Central memory CD8-positive, alpha-beta T cell (primary cell): ENCODE measurements around the gene LCE3A.
A peak's percentile ranks its signal among the peaks of the same experiment; 100 is the strongest.
"Not testable (repeated sequence)": the region's sequence is repeated elsewhere in the genome, so short reads cannot be mapped to it uniquely, and the experiment has no call there.

Experiments
- ATAC-seq: fragments of 150-1000 bp; cut with Tn5 transposase; replicated peaks from 2 replicates; pipeline ENCODE4 v1.10.0; 2022; ENCODE audit warnings: mild to moderate bottlenecking, moderate FRiP score, moderate number of reproducible peaks; ENCODE audit not compliant: poor library complexity, severe bottlenecking; ENCODE audit errors: extremely low read depth
- DNase-seq, 2 donors: peaks; one replicate each; pipeline ENCODE4 v3.0.0; 2021; ENCODE audit warnings: low spot score in 2 of 2
- H3K27ac Mint-ChIP-seq: one replicate; pipeline ENCODE4 v1.8.0; 2022; ENCODE audit warnings: low read depth, mild to moderate bottlenecking, moderate library complexity, mixed read lengths
- H3K27me3 Mint-ChIP-seq: one replicate; pipeline ENCODE4 v1.8.0; 2022; ENCODE audit warnings: mixed read lengths
- H3K36me3 Mint-ChIP-seq: one replicate; pipeline ENCODE4 v1.8.0; 2022; ENCODE audit warnings: mild to moderate bottlenecking, moderate library complexity, mixed read lengths; ENCODE audit not compliant: insufficient read depth
- H3K4me1 Mint-ChIP-seq: one replicate; pipeline ENCODE4 v1.8.0; 2022; ENCODE audit warnings: mixed read lengths
- H3K4me3 Mint-ChIP-seq: one replicate; pipeline ENCODE4 v1.8.0; 2022; ENCODE audit warnings: mild to moderate bottlenecking, moderate library complexity, mixed read lengths
- H3K9me3 Mint-ChIP-seq: one replicate; pipeline ENCODE4 v1.8.0; 2022; ENCODE audit warnings: mixed read lengths

LCE3A gene, protein sequence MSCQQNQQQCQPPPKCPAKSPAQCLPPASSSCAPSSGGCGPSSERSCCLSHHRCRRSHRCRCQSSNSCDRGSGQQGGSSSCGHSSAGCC

DNA sequence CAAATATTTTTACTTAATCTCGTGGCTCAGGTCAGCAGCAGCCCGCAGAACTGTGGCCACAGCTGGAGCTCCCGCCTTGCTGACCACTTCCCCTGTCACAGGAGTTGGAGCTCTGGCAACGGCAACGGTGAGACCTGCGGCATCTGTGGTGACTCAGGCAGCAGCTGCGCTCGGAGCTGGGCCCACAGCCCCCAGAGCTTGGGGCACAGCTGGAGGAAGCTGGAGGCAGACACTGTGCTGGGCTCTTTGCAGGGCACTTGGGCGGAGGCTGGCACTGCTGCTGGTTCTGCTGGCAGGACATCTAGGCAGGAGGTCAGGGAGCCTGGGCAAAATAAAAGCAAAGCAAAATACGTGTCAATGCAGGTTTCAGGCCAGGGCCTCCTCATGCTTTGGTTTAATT, at the start of gene LCE3A:
TSS of gene LCE3A (minus strand) at position 301 of the 400 bp plus-strand sequence. CDS start at position 301, 0 bp downstream.
- peaks cover 4% of the 10 kb centered on the region for H3K4me1 Mint-ChIP-seq
- H3K4me3 Mint-ChIP-seq: no peak within 1 kb of the TSS
- peaks cover 52% of the 10 kb centered on the region for H3K27me3 Mint-ChIP-seq
- peaks cover 8% of the 10 kb centered on the region for H3K9me3 Mint-ChIP-seq
- no peaks in the 10 kb centered on the region for H3K36me3 Mint-ChIP-seq
- ATAC-seq: no peak
- no peak within 1 kb of the TSS for H3K27ac Mint-ChIP-seq
- no peak for DNase-seq

DNA sequence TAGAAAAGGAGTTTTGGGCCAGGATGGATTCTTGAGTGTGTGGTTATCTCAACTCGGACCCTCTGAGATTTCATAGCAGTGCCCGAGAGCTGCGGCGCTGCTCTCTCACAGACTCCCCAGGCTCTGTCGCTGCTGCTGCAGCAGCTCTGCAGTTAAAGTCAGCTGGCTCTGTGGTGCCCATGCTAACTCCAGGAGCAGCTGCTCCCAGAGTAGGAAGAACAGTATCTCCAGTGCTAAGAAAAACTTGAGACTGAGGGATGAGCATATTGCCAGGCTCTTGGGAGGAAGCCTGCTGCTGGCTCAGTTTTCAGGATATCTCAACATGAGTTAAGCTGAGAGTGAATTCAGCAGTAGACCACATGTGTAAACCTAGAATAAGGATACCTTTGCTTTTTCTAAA, 44.7 kb upstream of the LCE3A start:
- no peak overlapping the region for H3K4me3 Mint-ChIP-seq
- H3K36me3 Mint-ChIP-seq: no peaks in the 10 kb centered on the region
- no peak for DNase-seq
- H3K27me3 Mint-ChIP-seq: peaks cover 32% of the 10 kb centered on the region
- no peak for ATAC-seq
- H3K4me1 Mint-ChIP-seq: no peaks in the 10 kb centered on the region
- H3K27ac Mint-ChIP-seq: no peak overlapping the region
- H3K9me3 Mint-ChIP-seq: no peaks in the 10 kb centered on the region

DNA sequence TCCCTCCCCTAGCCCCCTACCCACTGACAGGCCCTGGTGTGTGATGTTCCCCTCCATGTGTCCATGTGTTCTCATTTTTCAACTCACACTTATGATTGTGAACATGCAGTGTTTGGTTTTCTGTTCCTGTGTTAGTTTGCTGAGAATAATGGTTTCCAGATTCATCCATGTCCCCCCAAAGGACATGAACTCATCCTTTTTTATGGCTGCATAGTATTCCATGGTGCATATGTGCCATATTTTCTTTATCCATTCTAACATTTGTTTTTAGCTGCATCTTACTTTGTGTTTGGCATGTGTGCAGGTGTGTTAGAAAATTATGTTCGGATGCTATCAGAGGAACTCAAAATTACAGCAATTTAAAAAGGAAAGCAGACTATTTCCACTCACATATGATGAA, 43.3 kb upstream of the LCE3A start:
- ATAC-seq, H3K4me3 Mint-ChIP-seq, H3K4me1 Mint-ChIP-seq, H3K9me3 Mint-ChIP-seq, DNase-seq, H3K27ac Mint-ChIP-seq, H3K36me3 Mint-ChIP-seq: not testable (repeated sequence)
- peaks cover 38% of the 10 kb centered on the region for H3K27me3 Mint-ChIP-seq

DNA sequence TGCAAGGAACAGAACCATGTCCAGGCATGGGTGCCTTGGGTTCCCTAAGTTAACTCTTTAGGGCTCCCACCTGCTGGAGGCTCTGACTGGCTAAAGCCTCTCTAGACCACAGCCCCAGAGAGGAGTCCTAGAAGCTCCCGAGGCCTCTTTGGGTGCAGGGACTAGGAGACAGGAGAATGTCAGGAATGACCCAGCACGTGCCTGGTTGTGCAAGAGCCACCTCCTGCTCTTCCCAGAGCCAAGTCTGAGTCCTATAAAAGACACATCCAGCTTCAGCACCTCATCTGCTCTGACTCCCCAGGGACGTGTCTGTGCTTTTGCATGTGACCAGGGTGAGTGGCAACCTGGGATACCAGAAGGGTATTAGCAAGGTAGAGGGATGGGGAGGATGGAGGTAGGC, 40.2 kb upstream of the LCE3A start, which contains the start of gene LCE2D:
TSS of gene LCE2D (plus strand) at position 283 of the 400 bp plus-strand sequence. CDS start 726 bp downstream, outside the sequence.
- Mint-ChIP-seq H3K36me3 (no peaks in the 10 kb centered on the region), H3K4me3 (no peak within 1 kb of the TSS), H3K9me3 (no peaks in the 10 kb centered on the region), H3K27ac (no peak within 1 kb of the TSS), H3K4me1 (no peaks in the 10 kb centered on the region), H3K27me3 (peaks cover 38% of the 10 kb centered on the region)
- no peak for ATAC-seq
- no peak for DNase-seq

DNA sequence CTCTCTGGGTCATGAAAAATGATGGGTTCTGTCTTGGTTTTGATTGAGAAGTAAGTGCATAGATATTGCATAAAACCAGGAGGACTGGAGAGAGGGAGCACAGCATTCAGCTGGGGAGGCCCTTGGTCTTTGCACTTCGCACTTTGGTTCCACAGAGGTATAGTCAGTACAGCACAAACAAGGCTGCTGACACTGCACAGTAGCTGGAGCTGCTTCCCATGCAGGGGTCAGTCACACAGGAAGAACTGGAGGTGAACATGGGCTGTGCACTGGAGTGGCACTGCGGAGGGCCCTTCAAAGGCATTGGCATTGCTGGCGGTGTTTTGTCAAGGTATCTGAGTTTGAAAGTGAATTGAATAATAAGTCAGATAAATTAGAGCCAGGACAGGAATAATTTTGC, 35.7 kb upstream of the LCE3A start:
- Mint-ChIP-seq H3K9me3 (no peaks in the 10 kb centered on the region), H3K4me1 (peaks cover 7% of the 10 kb centered on the region), H3K4me3 (no peak overlapping the region), H3K27ac (no peak overlapping the region), H3K36me3 (no peaks in the 10 kb centered on the region), H3K27me3 (peaks cover 22% of the 10 kb centered on the region)
- DNase-seq (no peak), ATAC-seq (no peak)

DNA sequence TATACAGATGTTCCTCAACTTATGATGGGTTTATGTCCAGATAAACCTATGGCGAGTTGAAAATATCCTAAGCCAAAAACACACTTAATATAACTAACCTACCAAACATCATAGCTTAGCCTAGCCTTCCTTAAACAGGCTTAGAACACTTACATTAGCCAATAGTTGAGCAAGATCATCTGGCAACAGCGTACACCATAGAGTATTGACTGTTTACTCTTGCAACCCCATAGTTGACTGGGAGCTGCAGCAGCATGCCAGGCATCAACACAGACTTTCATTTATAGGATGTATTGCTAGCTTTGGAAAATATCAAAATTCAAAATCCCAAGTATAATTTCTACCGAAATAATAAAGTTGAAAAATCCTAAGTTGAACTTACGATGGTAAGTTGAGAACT, 34.8 kb upstream of the LCE3A start:
- peaks cover 7% of the 10 kb centered on the region for H3K4me1 Mint-ChIP-seq
- no peaks in the 10 kb centered on the region for H3K9me3 Mint-ChIP-seq
- no peaks in the 10 kb centered on the region for H3K36me3 Mint-ChIP-seq
- H3K4me3 Mint-ChIP-seq: no peak overlapping the region
- H3K27ac Mint-ChIP-seq: no peak overlapping the region
- no peak for ATAC-seq
- H3K27me3 Mint-ChIP-seq: peaks cover 16% of the 10 kb centered on the region
- no peak for DNase-seq

DNA sequence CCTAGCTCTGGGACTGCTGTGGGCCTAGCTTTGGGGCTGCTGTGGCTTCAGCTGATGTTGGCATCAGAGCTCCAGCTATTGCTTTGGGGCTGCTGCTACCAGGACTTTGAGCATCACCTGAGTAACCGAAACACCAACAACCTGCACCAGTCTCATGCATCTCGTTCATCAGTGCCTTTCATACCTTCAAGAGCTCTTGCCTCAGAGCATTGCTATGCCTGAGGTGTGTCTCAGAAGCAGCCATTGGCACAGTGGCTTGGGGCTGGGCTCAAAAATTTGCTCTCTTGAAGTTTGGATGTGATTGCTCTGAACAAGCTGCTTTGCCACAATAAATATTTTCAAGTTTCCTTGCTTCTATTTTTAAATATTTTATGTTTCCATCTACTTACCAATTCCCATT, 33.6 kb upstream of the LCE3A start:
- Mint-ChIP-seq H3K4me3 (no peak overlapping the region), H3K4me1 (peaks cover 7% of the 10 kb centered on the region), H3K27ac (no peak overlapping the region), H3K9me3 (no peaks in the 10 kb centered on the region), H3K36me3 (no peaks in the 10 kb centered on the region), H3K27me3 (peaks cover 11% of the 10 kb centered on the region)
- ATAC-seq: no peak
- DNase-seq: no peak

DNA sequence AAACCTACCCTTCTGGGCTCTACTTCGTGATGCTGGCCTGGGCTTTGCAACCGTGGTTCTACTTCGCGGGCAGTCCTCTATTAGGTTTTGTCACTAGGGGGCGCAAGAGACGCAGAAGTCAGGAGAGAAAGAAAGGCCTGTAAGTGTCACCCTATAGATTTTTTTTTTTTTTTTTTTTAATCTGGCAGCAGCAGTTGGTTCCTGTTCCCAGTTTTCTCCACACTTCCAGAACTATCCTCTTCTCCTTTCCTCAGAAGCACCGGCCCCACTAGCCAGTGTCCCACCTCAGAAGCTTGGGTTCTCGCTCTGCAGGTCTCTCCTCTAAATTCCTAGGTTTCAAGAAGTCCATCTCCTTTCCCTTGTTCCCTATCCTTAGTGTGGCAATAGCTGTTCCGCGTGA, 31.2 kb upstream of the LCE3A start:
- Mint-ChIP-seq H3K9me3 (no peaks in the 10 kb centered on the region), H3K27ac (no peak overlapping the region), H3K4me3 (no peak overlapping the region), H3K27me3 (peaks cover 34% of the 10 kb centered on the region), H3K36me3 (no peaks in the 10 kb centered on the region), H3K4me1 (peaks cover 7% of the 10 kb centered on the region)
- DNase-seq (peak in 1 of 2 donors; percentile 16), ATAC-seq (no peak)

DNA sequence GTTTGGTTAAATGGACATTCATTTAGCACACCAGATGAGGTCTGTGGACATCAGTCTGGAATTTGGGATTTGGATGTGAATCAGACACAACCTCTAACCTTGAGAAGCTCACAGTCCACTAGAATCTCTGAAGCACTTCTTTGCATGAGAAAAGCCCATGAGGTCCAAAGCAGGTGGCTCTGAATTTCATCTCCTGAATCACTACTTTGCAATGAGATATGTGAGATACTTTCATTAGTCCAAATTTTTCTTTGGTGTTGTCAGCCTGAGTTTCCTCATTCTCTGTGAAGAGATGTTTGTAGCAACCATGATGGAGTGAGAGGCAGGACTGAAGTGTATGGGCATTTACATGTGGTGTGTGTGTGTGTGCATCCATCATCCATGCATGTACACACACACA, 23.8 kb upstream of the LCE3A start:
- Mint-ChIP-seq H3K27ac (no peak overlapping the region), H3K4me3 (no peak overlapping the region), H3K9me3 (no peaks in the 10 kb centered on the region), H3K27me3 (peaks cover 72% of the 10 kb centered on the region), H3K4me1 (no peaks in the 10 kb centered on the region), H3K36me3 (no peaks in the 10 kb centered on the region)
- DNase-seq: no peak
- ATAC-seq: no peak

DNA sequence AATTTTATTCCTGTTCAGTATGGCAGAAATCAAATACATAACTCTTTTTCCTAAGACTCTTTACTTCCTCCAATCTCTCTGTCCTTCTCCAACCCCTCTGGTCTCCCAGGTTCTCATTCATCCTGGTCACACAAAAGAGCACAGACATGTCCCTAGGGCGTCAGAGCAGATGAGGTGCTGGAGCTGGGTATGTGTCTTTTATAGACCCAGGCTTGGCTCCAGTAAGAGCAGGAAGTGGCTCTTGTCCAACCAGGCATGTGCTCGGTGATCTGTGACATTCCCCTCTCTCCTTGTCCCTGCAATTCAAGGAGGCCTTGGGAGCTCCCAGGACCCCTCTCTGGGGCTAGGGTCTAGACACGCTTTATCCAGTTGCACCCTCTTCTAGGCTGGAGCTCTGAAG, 22.2 kb upstream of the LCE3A start:
- H3K4me3 Mint-ChIP-seq: no peak overlapping the region
- ATAC-seq (no peak), DNase-seq (no peak)
- no peaks in the 10 kb centered on the region for H3K4me1 Mint-ChIP-seq
- H3K27ac Mint-ChIP-seq: no peak overlapping the region
- H3K27me3 Mint-ChIP-seq: peaks cover 58% of the 10 kb centered on the region
- no peaks in the 10 kb centered on the region for H3K9me3 Mint-ChIP-seq
- H3K36me3 Mint-ChIP-seq: no peaks in the 10 kb centered on the region

DNA sequence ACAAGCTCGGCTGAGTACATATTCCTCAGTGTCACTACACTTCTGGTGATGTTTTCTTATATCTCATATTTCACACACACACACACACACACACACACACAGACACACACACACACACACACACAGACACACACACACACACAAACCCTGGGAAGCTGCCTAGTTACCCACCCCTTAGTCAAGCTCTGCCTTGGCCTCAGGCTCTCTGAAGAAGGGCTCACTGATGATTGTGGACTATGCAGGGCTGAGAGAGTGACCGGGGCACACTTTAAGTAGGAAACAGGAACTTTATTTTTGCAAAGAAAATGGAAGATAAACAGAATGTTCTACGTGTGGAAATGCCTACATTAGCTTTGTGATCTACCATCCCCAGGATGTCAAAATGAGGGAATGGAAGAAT, 21.0 kb upstream of the LCE3A start:
- Mint-ChIP-seq H3K4me3 (no peak overlapping the region), H3K27ac (no peak overlapping the region), H3K27me3 (peaks cover 46% of the 10 kb centered on the region), H3K9me3 (peaks cover 5% of the 10 kb centered on the region), H3K4me1 (no peaks in the 10 kb centered on the region), H3K36me3 (no peaks in the 10 kb centered on the region)
- ATAC-seq (no peak), DNase-seq (no peak)

DNA sequence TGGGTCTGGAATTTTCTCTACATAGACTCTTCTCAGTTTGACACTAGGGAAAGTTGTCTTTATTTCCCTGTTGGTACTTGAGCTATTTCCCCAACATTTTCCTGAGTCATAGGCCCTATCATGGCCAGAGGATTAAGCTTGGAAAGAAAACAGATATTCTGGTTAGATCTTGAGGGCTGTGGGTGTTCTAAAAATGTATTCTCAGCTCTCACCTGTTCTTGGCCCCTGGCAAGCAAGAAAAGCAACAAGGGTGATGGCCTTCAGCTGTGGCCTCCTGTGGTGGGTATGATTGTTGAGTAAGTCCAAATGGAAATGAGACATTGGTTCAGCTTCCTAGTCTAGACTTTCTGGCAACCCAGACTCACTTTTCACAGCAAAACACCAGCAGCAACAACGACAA, 17.4 kb upstream of the LCE3A start:
- Mint-ChIP-seq H3K36me3 (no peaks in the 10 kb centered on the region), H3K9me3 (peaks cover 5% of the 10 kb centered on the region), H3K4me1 (no peaks in the 10 kb centered on the region), H3K4me3 (no peak overlapping the region), H3K27me3 (peaks cover 15% of the 10 kb centered on the region), H3K27ac (no peak overlapping the region)
- DNase-seq (no peak), ATAC-seq (no peak)

DNA sequence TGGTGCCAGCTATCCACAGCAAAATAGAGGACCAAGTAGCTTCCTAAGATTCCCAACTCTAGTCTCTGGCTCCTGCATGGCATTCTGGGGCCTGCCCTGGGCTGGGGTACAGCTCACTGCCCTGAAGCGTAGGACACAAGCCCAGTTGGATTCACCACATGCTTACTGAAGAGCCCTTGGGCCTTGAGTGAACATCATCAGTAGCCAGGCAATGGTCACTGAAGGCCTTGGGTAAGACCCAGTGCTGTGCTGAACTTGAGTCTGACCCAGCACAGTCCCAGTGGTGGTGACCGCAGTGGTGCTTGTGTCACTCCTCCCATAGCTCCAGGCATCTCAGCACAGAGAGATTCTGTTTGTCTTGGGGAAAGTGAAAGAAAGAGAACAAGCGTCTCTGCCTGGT, 7.7 kb upstream of the LCE3A start:
- Mint-ChIP-seq H3K27ac (no peak overlapping the region), H3K9me3 (no peaks in the 10 kb centered on the region), H3K27me3 (peaks cover 61% of the 10 kb centered on the region), H3K4me3 (no peak overlapping the region), H3K4me1 (no peaks in the 10 kb centered on the region), H3K36me3 (no peaks in the 10 kb centered on the region)
- ATAC-seq (no peak), DNase-seq (no peak)

DNA sequence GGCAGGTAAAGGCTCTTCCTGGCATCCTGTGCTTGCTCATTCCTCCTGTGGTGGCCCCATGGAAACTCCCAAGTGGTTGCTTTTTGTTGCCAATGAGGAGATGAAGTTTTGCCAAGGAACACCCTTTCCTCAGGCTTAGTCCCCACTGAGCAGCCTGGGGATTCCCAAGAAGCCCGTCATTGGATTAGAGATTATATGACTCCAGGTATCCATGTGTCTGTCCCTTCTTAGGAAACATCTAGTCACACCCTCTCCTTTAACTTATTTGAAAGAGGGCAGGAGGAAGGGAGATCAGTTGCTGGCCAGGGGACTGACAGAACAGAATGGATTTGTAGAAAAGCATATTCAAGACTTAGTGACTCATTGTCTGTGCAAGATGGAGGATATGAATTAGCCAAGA, 3.8 kb upstream of the LCE3A start:
- DNase-seq: no peak
- Mint-ChIP-seq H3K9me3 (no peaks in the 10 kb centered on the region), H3K4me1 (peaks cover 4% of the 10 kb centered on the region), H3K4me3 (no peak overlapping the region), H3K36me3 (no peaks in the 10 kb centered on the region), H3K27me3 (peaks cover 76% of the 10 kb centered on the region), H3K27ac (no peak overlapping the region)
- no peak for ATAC-seq
